NT2/D1 (cell line): Measurements from ENCODE around the gene ZNF8.

Experiments
- SUZ12 ChIP-seq: IDR thresholded peaks from 2 replicates; pipeline ENCODE4 v1.6.1; 2011; ENCODE audit not compliant: insufficient read length, insufficient read depth; ENCODE audit errors: extremely low read depth
- YY1 ChIP-seq: IDR thresholded peaks from 2 replicates; pipeline ENCODE4 v1.6.1; 2011; ENCODE audit not compliant: insufficient read length, insufficient read depth
- ZNF274 ChIP-seq: IDR thresholded peaks from 2 replicates; pipeline ENCODE4 v1.6.1; 2011; ENCODE audit warnings: mild to moderate bottlenecking, low read depth, low read length

DNA sequence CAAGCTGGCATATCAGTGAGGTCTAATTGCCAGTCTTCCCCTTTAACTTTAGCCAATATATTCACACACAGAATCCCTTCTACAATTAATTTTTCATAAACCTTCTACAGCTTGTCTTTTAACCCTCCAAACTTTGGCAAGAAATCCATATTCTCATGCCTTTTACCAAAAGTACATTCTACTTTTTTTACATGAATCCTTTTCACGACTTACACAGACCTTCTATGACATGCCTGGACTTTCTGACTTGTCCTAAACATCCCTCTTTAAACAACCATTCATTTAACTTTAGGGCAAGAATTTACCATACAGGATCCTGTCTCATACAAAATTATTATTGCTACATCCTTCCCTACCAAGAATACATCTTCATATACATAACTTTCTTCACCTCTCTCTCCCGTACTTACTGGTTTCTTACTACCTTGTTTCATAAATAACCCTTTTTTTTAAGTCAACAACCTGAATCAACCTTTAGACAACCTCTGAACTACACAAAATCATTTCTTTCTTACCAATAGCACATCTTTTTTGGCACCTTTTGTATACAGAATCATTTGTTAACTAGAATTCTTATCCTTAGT lies 26.6 kb upstream of the ZNF8 start:
- TF ChIP-seq YY1 (no peak), ZNF274 (no peak), SUZ12 (no peak)
